B cell (primary cell): Measurements from ENCODE around the gene LPAR2. TPM values are rescaled to one million over a fixed set of nuclear protein-coding genes. Genes with fewer than 3 reads are reported as not detected.

Source experiments
- ATAC-seq: fragments of 200-7000 bp; cut with Tn5 transposase; one replicate; pipeline ENCODE4 v1.10.0; 2021; ENCODE audit warnings: low read depth, mild to moderate bottlenecking, moderate number of reproducible peaks, moderate library complexity
- CTCF ChIA-PET: fragments of 350-600 bp; sonication (Branson Sonifier 250); formaldehyde crosslinking; loops from one replicate; lab custom pipeline; 2021; ENCODE audit warnings: antibody characterized with exemption, inconsistent platforms; lab: Charles Lee
- POLR2A ChIA-PET: fragments of 350-600 bp; sonication (Branson Sonifier 250); formaldehyde crosslinking; loops from one replicate; lab custom pipeline; 2021; ENCODE audit warnings: antibody characterized with exemption; lab: Charles Lee
- DNase-seq: peaks from one replicate; pipeline ENCODE4 v3.0.0; 2013
- H2AFZ ChIP-seq: 2 replicates; pipeline ENCODE4 v1.6.1; 2012; ENCODE audit warnings: mild to moderate bottlenecking, low read depth, low read length; ENCODE audit not compliant: insufficient read depth, poor library complexity, severe bottlenecking
- H3K27ac ChIP-seq, 2 donors: 1 replicate in 1 of 2; 2 replicates in 1 of 2; pipeline ENCODE4 v1.5.1; 2012 to 2013; ENCODE audit warnings: low read length in 2 of 2, mild to moderate bottlenecking in 2 of 2, moderate library complexity in 1 of 2
- H3K27me3 ChIP-seq, 4 experiments: fragments of 200-600 bp in 1 of 4; sonication (generic) in 1 of 4; replicated peaks in 1 of 4; 1 replicate in 2 of 4; 2 replicates in 2 of 4; pipeline versions ENCODE4 v1.6.1 to v1.7.0; 2013 to 2016; ENCODE audit warnings: low read length in 3 of 4, mild to moderate bottlenecking in 2 of 4, mixed read lengths in 1 of 4, moderate library complexity in 1 of 4; ENCODE audit not compliant: insufficient read depth in 4 of 4, control insufficient read depth in 3 of 4; ENCODE audit errors: control extremely low read depth in 1 of 4
- H3K36me3 ChIP-seq, 2 experiments: replicated peaks in 1 of 2; 1 replicate in 1 of 2; 2 replicates in 1 of 2; pipeline versions ENCODE4 v1.6.1 to v1.7.1; 2013; ENCODE audit warnings: low read length in 1 of 2; ENCODE audit not compliant: insufficient read depth in 2 of 2, control insufficient read depth in 1 of 2; ENCODE audit errors: control extremely low read depth in 1 of 2, extremely low read depth in 1 of 2
- H3K4me1 ChIP-seq, 2 donors: fragments of 200-600 bp in 1 of 2; sonication (generic) in 1 of 2; 1 replicate in 1 of 2; 2 replicates in 1 of 2; pipeline versions ENCODE4 v1.5.1 to v1.6.1; 2013 to 2017; ENCODE audit warnings: low read length in 2 of 2; ENCODE audit not compliant: control insufficient read depth in 2 of 2, insufficient read depth in 2 of 2
- H3K4me2 ChIP-seq: replicated peaks from 2 replicates; pipeline ENCODE3; 2012; ENCODE audit warnings: mild to moderate bottlenecking, low read depth, low read length; ENCODE audit not compliant: poor library complexity, severe bottlenecking
- H3K4me3 ChIP-seq, 5 experiments: fragments of 200-600 bp in 1 of 5; sonication (generic) in 1 of 5; 1 replicate in 3 of 5; 2 replicates in 2 of 5; pipeline versions ENCODE4 v1.5.1 to v1.7.0; 2011 to 2016; ENCODE audit warnings: low read length in 4 of 5, mild to moderate bottlenecking in 4 of 5, low read depth in 2 of 5, control low read depth in 1 of 5, moderate library complexity in 1 of 5; ENCODE audit not compliant: insufficient read depth in 1 of 5; ENCODE audit errors: control extremely low read depth in 1 of 5, extremely low read depth in 1 of 5
- H3K79me2 ChIP-seq: fragments of 200-600 bp; sonication (generic); one replicate; pipeline ENCODE4 v1.6.0; 2016; ENCODE audit warnings: low read length; ENCODE audit not compliant: control insufficient read depth, insufficient read depth
- H3K9ac ChIP-seq: fragments of 200-600 bp; sonication (generic); 2 replicates; pipeline ENCODE4 v1.6.1; 2017; ENCODE audit warnings: mild to moderate bottlenecking, low read length, moderate library complexity
- H3K9me3 ChIP-seq, 3 donors: one replicate each; pipeline versions ENCODE4 v1.6.1 to v1.7.1; 2013; ENCODE audit warnings: low read length in 2 of 3; ENCODE audit not compliant: control insufficient read depth in 2 of 3, insufficient read depth in 1 of 3; ENCODE audit errors: control extremely low read depth in 1 of 3
- H4K20me1 ChIP-seq: 2 replicates; pipeline ENCODE4 v1.6.0; 2012; ENCODE audit warnings: mild to moderate bottlenecking, low read length; ENCODE audit not compliant: insufficient read depth, control insufficient read depth, poor library complexity, severe bottlenecking
- H3K27ac Mint-ChIP-seq: one replicate; pipeline ENCODE4 v1.8.0; 2021; ENCODE audit warnings: mixed read lengths
- H3K27me3 Mint-ChIP-seq: one replicate; pipeline ENCODE4 v1.8.0; 2021; ENCODE audit warnings: mixed read lengths
- H3K4me1 Mint-ChIP-seq: one replicate; pipeline ENCODE4 v1.8.0; 2021; ENCODE audit warnings: mixed read lengths
- H3K4me3 Mint-ChIP-seq: one replicate; pipeline ENCODE4 v1.8.0; 2021; ENCODE audit warnings: mixed read lengths
- H3K9me3 Mint-ChIP-seq: one replicate; pipeline ENCODE4 v1.8.0; 2022; ENCODE audit warnings: mixed read lengths; ENCODE audit not compliant: insufficient read depth
- EZH2 ChIP-seq: IDR thresholded peaks from 2 replicates; pipeline ENCODE4 v1.6.1; 2012; ENCODE audit warnings: borderline replicate concordance, low read depth, mild to moderate bottlenecking, moderate library complexity, low read length; ENCODE audit not compliant: insufficient read depth, poor library complexity, severe bottlenecking
- WGBS: methylation state at CpG from one replicate; pipeline ENCODE4 v1.1.5; 2013; ENCODE audit warnings: missing lambda C conversion rate; ENCODE audit not compliant: insufficient coverage; 5-methylcytosine and 5-hydroxymethylcytosine counted together
- intact Hi-C: fragments of 100-400 bp; cut with micrococcal nuclease; formaldehyde crosslinking; loops from one replicate; pipeline ENCODE4 v1.10.0; 2022
- polyA plus RNA-seq: library from polyadenylated mRNA; depleted of rRNA; stranded (reverse); fragments of >200 nt; gene quantifications from 2 replicates; pipeline ENCODE4 v1.2.3, GENCODE V29; 2012
- total RNA-seq, 2 donors: library from RNA; stranded (reverse); fragments of 120-200 nt in 1 of 2; gene quantifications; 1 replicate in 1 of 2; 2 replicates in 1 of 2; pipeline versions ENCODE4 v1.2.3 to v1.2.4, GENCODE V29; 2013 to 2022
- TF ChIP-seq, protein P1 (sequence below): fragments of 200-600 bp; IDR thresholded peaks from one replicate; pipeline ENCODE4 v1.8.0; 2022; ENCODE audit warnings: antibody characterized with exemption, mild to moderate bottlenecking

LPAR2 gene
- total and polyA plus RNA-seq, 2 donors (not counting 1 experiment from before 2014, with no cell fraction given), result 27.1 to 37.2 TPM

DNA sequence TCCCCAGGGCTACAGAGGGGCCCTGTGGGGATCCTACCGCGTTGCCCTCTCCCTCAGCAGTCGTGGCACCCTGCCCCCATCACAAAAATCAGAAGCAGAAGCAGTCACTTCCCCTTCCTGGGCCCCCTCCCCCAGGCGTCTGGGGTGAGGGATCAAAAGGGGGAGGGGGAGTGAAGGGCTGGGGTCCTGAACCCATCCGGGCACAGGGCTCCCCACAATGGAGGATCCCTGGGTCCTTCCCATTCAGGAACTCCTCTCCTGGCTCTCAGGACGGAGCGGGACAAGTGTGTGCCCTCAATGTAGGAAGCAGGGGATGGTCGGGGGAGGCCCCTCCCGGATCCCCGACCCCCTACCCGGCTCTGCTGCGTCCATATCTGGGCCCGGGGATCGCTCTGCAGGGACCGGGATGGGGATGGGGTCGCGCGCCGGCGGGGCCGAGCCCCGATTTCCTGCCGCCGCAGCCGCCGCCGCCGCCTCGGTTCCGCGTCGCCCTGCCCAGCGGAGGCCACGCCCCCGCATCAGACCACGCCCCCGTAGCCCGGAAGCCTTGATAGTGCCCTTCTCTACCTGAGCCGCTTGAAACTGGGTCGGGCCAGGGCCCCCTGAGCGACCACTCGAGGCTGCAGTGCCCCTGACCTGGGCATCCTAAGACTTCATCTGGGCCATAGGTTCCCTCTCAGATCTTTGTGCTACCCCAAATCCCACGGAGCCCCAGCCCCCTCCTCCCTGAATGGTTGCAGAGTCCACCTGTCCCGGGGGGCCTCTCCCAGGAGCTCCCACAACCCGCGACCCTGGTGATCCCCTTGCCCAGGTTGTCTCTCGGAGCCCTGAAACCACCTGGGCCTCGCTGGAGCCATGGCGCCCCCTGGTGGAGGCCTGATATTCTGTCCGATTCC, 15.4 kb upstream of the LPAR2 start, which contains the start of gene GMIP:
Gene GMIP, minus strand, starts transcription at position 500 of the 896 bp plus-strand sequence. Its CDS starts 128 bp downstream, at position 372.
- ATAC-seq (peak; percentile 90), DNase-seq (peak; percentile 93)
- H3K9me3 Mint-ChIP-seq, result no peaks in the 10 kb centered on the region
- no peak for TF ChIP-seq EZH2
- TF ChIP-seq, protein P1, sequence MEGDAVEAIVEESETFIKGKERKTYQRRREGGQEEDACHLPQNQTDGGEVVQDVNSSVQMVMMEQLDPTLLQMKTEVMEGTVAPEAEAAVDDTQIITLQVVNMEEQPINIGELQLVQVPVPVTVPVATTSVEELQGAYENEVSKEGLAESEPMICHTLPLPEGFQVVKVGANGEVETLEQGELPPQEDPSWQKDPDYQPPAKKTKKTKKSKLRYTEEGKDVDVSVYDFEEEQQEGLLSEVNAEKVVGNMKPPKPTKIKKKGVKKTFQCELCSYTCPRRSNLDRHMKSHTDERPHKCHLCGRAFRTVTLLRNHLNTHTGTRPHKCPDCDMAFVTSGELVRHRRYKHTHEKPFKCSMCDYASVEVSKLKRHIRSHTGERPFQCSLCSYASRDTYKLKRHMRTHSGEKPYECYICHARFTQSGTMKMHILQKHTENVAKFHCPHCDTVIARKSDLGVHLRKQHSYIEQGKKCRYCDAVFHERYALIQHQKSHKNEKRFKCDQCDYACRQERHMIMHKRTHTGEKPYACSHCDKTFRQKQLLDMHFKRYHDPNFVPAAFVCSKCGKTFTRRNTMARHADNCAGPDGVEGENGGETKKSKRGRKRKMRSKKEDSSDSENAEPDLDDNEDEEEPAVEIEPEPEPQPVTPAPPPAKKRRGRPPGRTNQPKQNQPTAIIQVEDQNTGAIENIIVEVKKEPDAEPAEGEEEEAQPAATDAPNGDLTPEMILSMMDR, result peak; percentile 81
- Histone ChIP-seq H3K4me2 (peak within 1 kb of the TSS; percentile 98), H3K9ac (peak within 1 kb of the TSS; percentile 96), H3K4me3 (peak within 1 kb of the TSS; percentile 92 to 100 (median 95)), H3K36me3 (peaks cover 0 to 68% of the 10 kb centered on the region in 2 experiments), H3K4me1 (peaks cover 17 to 21% of the 10 kb centered on the region in 2 donors), H3K27ac (peak within 1 kb of the TSS; percentile 95 to 98), H2AFZ (peak within 1 kb of the TSS; percentile 76), H3K79me2 (peaks cover 45% of the 10 kb centered on the region), H3K9me3 (no peaks in the 10 kb centered on the region), H3K27me3 (no peaks in the 10 kb centered on the region), H4K20me1 (peaks cover 12% of the 10 kb centered on the region)
- peak within 1 kb of the TSS; percentile 98 for H3K27ac Mint-ChIP-seq
- no peaks in the 10 kb centered on the region for H3K27me3 Mint-ChIP-seq
- ChIA-PET CTCF (interaction anchor here (0.6 to 2.6 kb wide), 18 partner anchors 11 to 317 kb away, joined by 3 to 49 read pairs (median 4); partner anchors contain the start of genes ATP13A1 and YJEFN3), POLR2A (interaction anchor here (0.6 to 3.7 kb wide), 6 partner anchors 16 to 186 kb away, joined by 3 to 22 read pairs (median 8); partner anchors contain the start of gene ATP13A1)
- peak within 1 kb of the TSS; percentile 99 for H3K4me3 Mint-ChIP-seq
- WGBS, result under 1% methylated on average over 45 of the region's 50 CpGs
- peaks cover 18% of the 10 kb centered on the region for H3K4me1 Mint-ChIP-seq
- intact Hi-C loops, result loop anchor here (1.0 kb wide), 5 partner anchors 15 to 111 kb away; partner anchors contain the start of genes ATP13A1, LPAR2 and PBX4
